ENCODE data around the gene KREMEN2.

- TF ChIP-seq TEAD4 (IDR thresholded peaks at IDR 0.05; ENCODE audit: low read depth, low read length) (no peak), CTCF (IDR thresholded peaks at IDR 0.05; ENCODE audit: control extremely low read depth in 1 of 3, insufficient read depth in 1 of 3, low read depth in 1 of 3, low read length in 3 of 3) (no peak), POLR2A (IDR thresholded peaks at IDR 0.05; ENCODE audit: control extremely low read depth in 1 of 2, low read depth in 2 of 2, low read length in 2 of 2) (no peak; a peak in 1 of 3 replicates), EZH2 (IDR thresholded peaks at IDR 0.05; ENCODE audit: low read depth, low read length, severe bottlenecking) (no peak), BACH1 (IDR thresholded peaks at IDR 0.05; ENCODE audit: low read length) (no peak), HDAC6 (IDR thresholded peaks at IDR 0.05; ENCODE audit: low read depth, low read length) (no peak), RNF2 (IDR thresholded peaks at IDR 0.05; ENCODE audit: borderline replicate concordance, low read depth, low read length, missing control alignments, poor library complexity, severe bottlenecking) (no peak)
- TF ChIP-seq, protein P1, sequence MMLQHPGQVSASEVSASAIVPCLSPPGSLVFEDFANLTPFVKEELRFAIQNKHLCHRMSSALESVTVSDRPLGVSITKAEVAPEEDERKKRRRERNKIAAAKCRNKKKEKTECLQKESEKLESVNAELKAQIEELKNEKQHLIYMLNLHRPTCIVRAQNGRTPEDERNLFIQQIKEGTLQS (IDR thresholded peaks at IDR 0.05; ENCODE audit: insufficient read depth, low read depth, low read length): no peak
Measured at GRCh38 chr16:2924901-2925755, 38.9 kb upstream of the KREMEN2 start.
